GM18507 (cell line): Measurements from ENCODE around the gene FSD1L.
"Not testable (repeated sequence)": the region's sequence is repeated elsewhere in the genome, so short reads cannot be mapped to it uniquely, and the experiment has no call there.

Experiments
- DNase-seq: peaks from one replicate; pipeline ENCODE4 v3.0.0; 2011; ENCODE audit warnings: low read depth; ENCODE audit not compliant: insufficient read length; ENCODE audit errors: extremely low spot score
- FAIRE-seq: peaks from 2 replicates; lab custom pipeline; 2011; peaks lifted over from hg19 to GRCh38; lab: Jason Lieb, UNC

FSD1L gene

DNA sequence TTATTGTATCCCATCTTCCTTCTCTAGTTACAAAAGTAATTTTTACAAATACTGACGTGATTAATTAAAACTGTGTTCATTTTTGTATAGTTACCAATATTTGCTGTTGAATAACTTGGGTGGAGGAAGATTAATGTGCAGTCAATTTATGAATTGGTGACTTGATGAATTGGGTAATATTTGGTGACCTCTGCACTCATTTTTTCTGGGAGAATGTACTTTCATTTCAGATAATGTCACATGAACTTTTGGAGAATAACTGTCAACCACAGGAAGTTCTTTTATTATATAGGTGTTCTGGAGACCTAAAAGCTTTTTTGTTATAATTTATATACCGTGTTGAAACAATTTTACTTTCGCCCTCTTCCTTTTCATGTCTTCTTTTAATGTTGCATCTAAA, 83.7 kb downstream of the FSD1L start:
- FAIRE-seq (no peak), DNase-seq (no peak)

DNA sequence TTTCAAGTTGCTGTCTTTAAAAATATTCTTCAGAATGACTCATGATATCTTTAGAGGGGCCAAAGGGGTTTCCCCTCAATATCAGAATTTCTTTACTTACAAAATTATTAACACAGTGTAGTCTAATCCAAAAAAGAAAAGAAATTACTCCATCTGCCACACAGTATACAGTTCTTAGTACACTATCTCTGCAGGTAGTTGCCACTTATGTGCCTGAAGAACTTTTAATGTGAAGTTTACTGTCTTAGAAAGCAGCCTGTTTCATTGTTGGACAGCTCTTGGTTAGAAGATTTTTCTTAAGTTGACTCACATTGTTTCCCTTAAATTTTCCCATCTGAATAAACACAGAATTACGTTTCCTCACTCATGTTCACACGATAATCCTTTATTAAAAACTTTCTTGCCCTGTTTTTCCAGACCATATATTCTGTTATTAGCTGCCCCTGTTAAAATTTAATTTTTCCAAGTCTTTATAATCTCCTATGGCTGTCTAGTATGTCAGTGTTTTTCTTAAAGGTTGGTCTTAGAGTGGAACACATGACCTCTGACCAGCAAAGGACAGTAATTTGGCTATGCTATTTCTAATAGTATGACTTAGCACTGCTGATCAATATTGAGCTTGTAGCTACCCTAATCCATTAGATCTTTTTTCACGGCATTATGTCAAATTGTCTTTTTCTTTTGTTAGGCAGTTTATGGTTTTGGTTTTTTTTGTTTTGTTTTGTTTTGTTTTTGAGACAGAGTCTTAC, 88.3 kb downstream of the FSD1L start:
- DNase-seq (no peak), FAIRE-seq (peak; percentile 73)

DNA sequence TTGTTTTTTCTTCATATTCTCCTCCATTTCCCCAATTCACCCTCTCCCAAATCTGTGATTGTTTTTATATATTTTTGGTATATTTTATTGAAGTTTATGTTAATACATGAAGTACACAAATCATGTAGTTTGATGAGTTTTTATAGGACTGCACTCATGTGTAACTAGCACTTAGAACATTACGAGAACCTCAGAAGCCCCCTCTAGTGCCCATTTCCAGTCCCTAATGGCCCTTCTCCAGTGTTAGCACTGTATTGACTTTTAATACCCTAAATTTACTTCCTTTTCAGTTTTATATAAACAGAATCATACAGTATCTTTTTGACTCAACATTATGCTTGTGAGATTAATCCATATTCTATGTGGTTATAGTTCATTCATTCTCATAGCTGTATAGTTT, 91.6 kb downstream of the FSD1L start:
- FAIRE-seq (no peak), DNase-seq (no peak)

DNA sequence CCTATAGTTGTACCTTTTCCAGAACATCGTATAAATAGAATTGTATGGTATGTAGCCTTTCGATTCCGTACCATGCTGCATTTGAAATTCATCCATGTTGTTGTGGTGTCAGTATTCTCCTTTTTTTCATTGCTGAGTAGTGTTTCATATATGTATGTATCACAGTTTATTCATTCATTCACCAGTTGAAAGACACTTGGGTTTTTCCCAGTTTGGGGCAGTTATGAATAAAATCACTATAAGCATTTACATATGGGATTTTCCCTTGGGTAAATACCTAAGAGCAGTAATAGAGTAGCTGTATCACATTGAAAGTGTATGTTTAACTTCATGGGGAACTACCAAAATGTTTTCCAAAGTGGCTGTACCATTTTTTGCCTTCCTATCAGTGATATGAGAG, 94.0 kb downstream of the FSD1L start:
- DNase-seq, result no peak
- FAIRE-seq, result peak; percentile 85

DNA sequence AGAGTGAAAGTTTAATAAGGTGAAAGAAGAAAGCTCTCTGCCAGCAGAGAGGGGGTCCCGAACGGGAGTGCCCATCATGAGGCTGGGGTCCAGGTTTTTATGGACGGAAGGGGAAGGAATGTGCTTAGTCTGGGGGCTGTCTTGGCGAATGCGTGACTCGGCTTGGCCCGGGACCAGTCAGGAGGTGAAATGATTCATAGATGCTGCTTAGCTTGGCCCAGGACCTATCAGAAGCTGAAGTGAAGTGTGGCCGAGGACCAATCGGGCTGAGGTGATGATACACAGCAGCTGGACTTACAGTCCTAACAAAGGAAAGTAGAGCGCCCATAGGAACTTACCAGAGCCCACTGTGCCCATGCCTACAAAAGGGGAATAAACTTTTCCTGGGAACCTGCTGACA, 106.2 kb downstream of the FSD1L start:
- DNase-seq (no peak), FAIRE-seq (no peak)

DNA sequence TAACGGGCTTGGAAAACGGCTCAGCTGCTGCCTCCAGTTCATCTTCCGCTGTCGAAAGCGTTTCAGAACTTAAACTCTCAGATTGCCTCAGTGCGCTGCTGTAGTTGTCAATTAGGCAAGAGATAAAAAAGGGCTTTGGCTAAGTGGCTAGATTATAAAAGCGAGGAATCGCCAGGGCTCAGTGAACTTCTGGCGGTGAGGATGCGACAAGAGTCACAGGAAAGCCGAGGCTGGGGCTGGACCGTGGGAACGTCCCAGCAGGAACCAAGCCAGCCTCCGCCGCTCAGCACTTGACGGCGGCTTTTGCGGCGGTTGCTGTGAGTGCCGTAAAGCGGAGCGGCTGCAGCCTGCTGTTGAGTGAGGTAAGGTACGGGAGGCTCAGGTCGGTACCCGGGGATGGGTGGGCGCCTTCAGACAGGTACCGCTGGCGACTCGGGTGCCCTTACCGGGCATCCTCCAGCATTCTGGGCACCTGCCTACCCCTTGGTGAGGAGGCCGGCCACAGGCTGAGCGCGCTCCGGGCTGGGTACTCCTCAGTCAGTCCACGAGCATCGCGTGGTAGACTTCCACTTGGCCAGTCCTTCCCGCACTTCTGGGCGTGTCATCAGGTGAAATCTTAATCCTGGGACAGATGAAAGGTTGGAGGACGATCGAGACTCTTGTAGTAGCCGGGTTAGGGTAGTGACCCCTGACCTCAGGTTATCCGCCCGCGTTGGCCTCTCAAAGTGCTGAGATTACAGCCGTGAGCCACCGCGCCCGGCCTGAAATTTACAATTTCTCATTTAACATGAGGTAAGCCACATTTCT, 110.2 kb downstream of the FSD1L start, which contains the start of gene FKTN:
FKTN (plus strand) TSS at position 328 of the 807 bp plus-strand sequence. CDS start 16,902 bp downstream, outside the sequence.
- FAIRE-seq (peak; percentile 94), DNase-seq (peak; percentile 83)

DNA sequence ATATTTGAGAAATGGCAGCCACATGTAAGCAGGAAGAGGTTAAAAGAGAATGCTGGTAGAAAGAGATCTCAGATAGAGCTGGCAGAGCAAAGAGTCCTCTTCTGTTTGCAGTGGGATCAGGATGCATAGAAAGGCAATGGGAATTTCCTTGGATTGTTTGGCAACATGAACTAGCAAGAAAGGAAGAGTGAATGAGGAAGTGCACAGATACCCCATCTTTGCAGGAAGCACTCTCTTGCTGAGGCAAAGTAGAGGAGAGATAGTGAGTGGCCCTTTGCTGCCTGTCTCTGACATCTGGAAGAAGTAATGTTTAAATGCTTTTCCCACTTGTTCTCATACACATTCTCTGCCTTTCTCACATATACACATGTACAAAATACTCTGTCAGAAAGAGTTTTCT, 124.6 kb downstream of the FSD1L start:
- DNase-seq (no peak), FAIRE-seq (no peak)

DNA sequence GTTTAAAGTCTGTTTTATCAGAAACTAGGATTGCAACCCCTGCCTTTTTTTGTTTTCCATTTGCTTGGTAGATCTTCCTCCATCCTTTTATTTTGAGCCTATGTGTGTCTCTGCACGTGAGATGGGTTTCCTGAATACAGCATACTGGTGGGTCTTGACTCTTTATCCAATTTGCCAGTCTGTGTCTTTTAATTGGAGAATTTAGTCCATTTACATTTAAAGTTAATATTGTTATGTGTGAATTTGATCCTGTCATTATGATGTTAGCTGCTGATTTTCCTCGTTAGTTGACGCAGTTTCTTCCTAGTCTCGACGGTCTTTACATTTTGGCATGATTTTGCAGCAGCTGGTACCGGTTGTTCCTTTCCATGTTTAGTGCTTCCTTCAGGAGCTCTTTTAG, 132.1 kb downstream of the FSD1L start:
- DNase-seq, FAIRE-seq: not testable (repeated sequence)

DNA sequence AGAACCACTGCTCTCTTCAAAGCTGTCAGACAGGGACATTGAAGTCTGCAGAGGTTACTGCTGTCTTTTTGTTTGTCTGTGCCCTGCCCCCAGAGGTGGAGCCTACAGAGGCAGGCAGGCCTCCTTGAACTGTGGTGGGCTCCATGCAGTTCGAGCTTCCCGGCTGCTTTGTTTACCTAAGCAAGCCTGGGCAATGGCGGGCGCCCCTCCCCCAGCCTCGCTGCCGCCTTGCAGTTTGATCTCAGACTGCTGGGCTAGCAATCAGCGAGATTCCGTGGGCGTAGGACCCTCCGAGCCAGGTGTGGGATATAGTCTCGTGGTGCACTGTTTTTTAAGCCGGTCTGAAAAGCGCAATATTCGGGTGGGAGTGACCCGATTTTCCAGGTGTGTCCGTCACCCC, 133.7 kb downstream of the FSD1L start:
- not testable (repeated sequence) for FAIRE-seq

DNA sequence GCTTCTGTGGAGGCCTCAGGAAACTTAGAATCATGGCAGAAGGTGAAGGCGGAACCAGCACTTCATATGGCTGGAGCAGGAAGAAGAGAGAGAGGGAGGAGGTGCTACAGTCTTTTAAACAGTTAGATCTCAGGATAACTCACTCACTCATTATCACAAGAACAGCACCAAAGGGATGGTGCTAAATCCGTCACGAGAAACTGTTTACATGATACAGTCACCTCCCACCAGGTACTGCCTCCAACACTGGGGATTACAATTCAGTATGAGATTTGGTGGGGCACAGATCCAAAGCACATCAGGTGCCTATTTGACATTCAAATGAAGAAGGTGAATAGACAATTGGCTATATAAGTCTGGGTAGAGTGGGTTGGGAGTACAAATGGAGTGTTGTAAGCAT, 145.3 kb downstream of the FSD1L start:
- FAIRE-seq (no peak), DNase-seq (no peak)

More for the DNA sequence above, 133.7 kb downstream of the FSD1L start:
- not testable (repeated sequence) for DNase-seq
